Pericardium fibroblast (primary cell): ENCODE data around the gene POLR1D. TPM values are rescaled to one million over a fixed set of nuclear protein-coding genes. Genes with fewer than 3 reads are reported as not detected.

Experiments used
- total RNA-seq: library from RNA; depleted of rRNA; stranded (reverse); fragments of >200 nt; gene quantifications from 2 replicates; pipeline ENCODE4 v1.2.3, GENCODE V29; 2015

POLR1D gene
- total RNA-seq: 104 and 141 TPM in 2 replicates

GRCh38 chr13:27621366-27622101 lies at the start of gene POLR1D:
POLR1D (plus strand) TSS chr13:27621892; CDS start chr13:27621984, 92 bp downstream.

GRCh38 chr13:27620377-27621115 lies 1.1 kb upstream of the POLR1D start, which contains the start of gene LNX2:
LNX2 (minus strand) TSS chr13:27620529; CDS start chr13:27581703, 38,826 bp downstream.

Other genes with a start within 250 kb of the POLR1D start
- 97.0 and 108 TPM in 2 replicates for gene GTF3A, start 197.3 kb upstream of the POLR1D start, total RNA-seq
- gene MTIF3, start 171.3 kb upstream of the POLR1D start, total RNA-seq: 54.7 and 59.4 TPM in 2 replicates
- 2.0 and 3.6 TPM in 2 replicates for gene LNX2, start 1.4 kb upstream of the POLR1D start, total RNA-seq
- not detected in 2 replicates for gene GSX1, start 170.6 kb downstream of the POLR1D start, total RNA-seq